ENCODE results near the gene UBXN6. TPM values are rescaled to one million over a fixed set of nuclear protein-coding genes. Genes with fewer than 3 reads are reported as not detected.

The UBXN6 gene
- total RNA-seq, 1 donor from 2014 or later = 54.3 TPM

- ATAC-seq (ENCODE audit: low read depth) (no peak), DNase-seq (no peak)
- Mint-ChIP-seq H3K4me1 (peaks cover 4% of the 10 kb centered on the region), H3K27me3 (no peaks in the 10 kb centered on the region), H3K9me3 (no peaks in the 10 kb centered on the region), H3K4me3 (no peak overlapping the region), H3K27ac (no peak overlapping the region), H3K36me3 (ENCODE audit: low read depth) (peaks cover 13% of the 10 kb centered on the region)
- ChIA-PET CTCF (interaction anchor here (1.3 kb wide), 1 partner anchor 9 kb away, joined by 3 read pairs; the partner anchor contains the start of gene SH3GL1), POLR2A (no interaction called here)
- TF ChIP-seq CTCF (IDR thresholded peaks at IDR 0.05) = no peak
- intact Hi-C loops (cut with micrococcal nuclease) = loop anchor here (10.0 kb wide), 1 partner anchor 425 kb away; the partner anchor contains the start of gene EEF2
These were observed 48.3 kb downstream of the UBXN6 start for GRCh38 chr19:4409123-4409933.

- ATAC-seq (ENCODE audit: low read depth) = no peak
- intact Hi-C loops (cut with micrococcal nuclease) = loop anchor here (10.0 kb wide), 1 partner anchor 422 kb away; the partner anchor contains the start of gene EEF2
- Mint-ChIP-seq H3K27ac (no peak overlapping the region), H3K4me3 (no peak overlapping the region), H3K36me3 (ENCODE audit: low read depth) (peaks cover 6% of the 10 kb centered on the region), H3K9me3 (no peaks in the 10 kb centered on the region), H3K4me1 (peaks cover 24% of the 10 kb centered on the region), H3K27me3 (no peaks in the 10 kb centered on the region)
- ChIA-PET POLR2A (no interaction called here), CTCF (no interaction called here)
- no peak for TF ChIP-seq CTCF (IDR thresholded peaks at IDR 0.05)
- no peak for DNase-seq
These were observed 51.0 kb downstream of the UBXN6 start for GRCh38 chr19:4406626-4407025.

GRCh38 chr19:4405977-4406376, 51.6 kb downstream of the UBXN6 start:
- Mint-ChIP-seq H3K27ac (no peak overlapping the region), H3K27me3 (no peaks in the 10 kb centered on the region), H3K4me1 (peaks cover 30% of the 10 kb centered on the region), H3K4me3 (no peak overlapping the region), H3K9me3 (no peaks in the 10 kb centered on the region), H3K36me3 (ENCODE audit: low read depth) (peaks cover 6% of the 10 kb centered on the region)
- TF ChIP-seq CTCF (IDR thresholded peaks at IDR 0.05) = no peak
- ChIA-PET POLR2A (interaction anchor here (0.6 kb wide), 1 partner anchor 806 kb away, joined by 3 read pairs; no protein-coding TSS in a partner anchor), CTCF (no interaction called here)
- no peak for ATAC-seq (ENCODE audit: low read depth)
- no peak for DNase-seq
- intact Hi-C loops (cut with micrococcal nuclease) = loop anchor here (10.0 kb wide), 1 partner anchor 421 kb away; the partner anchor contains the start of gene EEF2

GRCh38 chr19:4403005-4403761, 54.4 kb downstream of the UBXN6 start:
- H3K4me3 Mint-ChIP-seq = peak overlapping the region; percentile 81
- CTCF ChIA-PET = interaction anchor here (1.3 kb wide), 1 partner anchor 136 kb away, joined by 4 read pairs; no protein-coding TSS in a partner anchor
- H3K36me3 Mint-ChIP-seq (ENCODE audit: low read depth) = peaks cover 3% of the 10 kb centered on the region
- H3K9me3 Mint-ChIP-seq = no peaks in the 10 kb centered on the region
- peaks cover 50% of the 10 kb centered on the region for H3K4me1 Mint-ChIP-seq
- no peaks in the 10 kb centered on the region for H3K27me3 Mint-ChIP-seq
- intact Hi-C loops (cut with micrococcal nuclease) = loop anchor here (5.0 to 10.0 kb wide), 4 partner anchors 234 to 896 kb away; partner anchors contain the start of genes APBA3, EEF2, FZR1 and MRPL54
- no peak overlapping the region for H3K27ac Mint-ChIP-seq
- no peak for TF ChIP-seq CTCF (IDR thresholded peaks at IDR 0.05)
- POLR2A ChIA-PET = interaction anchor here (0.6 kb wide), 1 partner anchor 138 kb away, joined by 3 read pairs; no protein-coding TSS in a partner anchor
- no peak for ATAC-seq (ENCODE audit: low read depth)
- no peak for DNase-seq

All from activated B cell treated with CpG ODN at 0.5 μM for 24 hours (primary cell).